Activated naive CD4-positive, alpha-beta T cell (primary cell): Measurements from ENCODE around the gene LIMCH1.
"Not testable (repeated sequence)": the region's sequence is repeated elsewhere in the genome, so short reads cannot be mapped to it uniquely, and the experiment has no call there.

ENCODE experiments used
- DNase-seq, 4 experiments: peaks; one replicate each; lab custom pipeline; 2025; lab: John Stamatoyannopoulos, UW

LIMCH1 gene

DNA sequence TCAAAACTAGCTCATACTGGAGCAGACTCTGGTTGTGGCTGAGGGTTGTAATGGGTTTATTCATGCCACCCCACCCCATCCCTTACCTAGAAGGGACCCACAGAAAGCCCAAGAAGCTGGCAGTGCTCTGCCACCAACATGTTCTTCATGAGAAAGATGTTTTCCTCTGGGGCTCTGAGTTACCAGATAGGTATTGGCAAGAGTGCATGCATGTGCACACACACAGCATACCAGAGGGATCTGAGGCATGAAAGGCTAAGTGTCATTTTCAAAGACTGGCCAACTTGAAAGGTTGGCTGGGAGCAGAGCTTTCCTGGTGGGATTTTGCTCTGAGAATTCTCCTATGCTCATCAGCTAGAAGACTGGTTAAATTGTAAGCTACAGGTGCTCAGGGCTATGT is 145.4 kb downstream of the LIMCH1 start:
- DNase-seq = no peak

- no peak for DNase-seq
These were observed 148.9 kb downstream of the LIMCH1 start for GRCh38 chr4:41686893-41687292.

DNA sequence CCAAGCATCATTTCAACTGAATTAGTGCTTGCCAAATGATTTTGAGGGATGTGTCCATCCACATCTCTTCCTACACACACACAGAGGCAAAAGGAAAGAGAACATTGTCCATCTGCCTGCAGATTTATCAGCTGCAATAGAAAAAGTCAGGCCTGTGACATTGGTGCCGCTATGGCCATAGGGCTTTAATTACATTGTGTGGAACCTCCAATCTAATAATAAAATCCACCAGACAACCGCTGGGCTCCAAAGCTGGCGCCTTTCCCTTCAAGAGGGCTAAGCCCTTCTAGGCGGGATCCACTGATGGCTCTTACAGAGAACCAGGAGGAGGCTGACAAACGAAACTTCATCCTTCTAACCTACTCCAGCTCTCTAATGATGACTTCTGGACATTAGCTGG is 150.0 kb downstream of the LIMCH1 start:
- no peak for DNase-seq

DNA sequence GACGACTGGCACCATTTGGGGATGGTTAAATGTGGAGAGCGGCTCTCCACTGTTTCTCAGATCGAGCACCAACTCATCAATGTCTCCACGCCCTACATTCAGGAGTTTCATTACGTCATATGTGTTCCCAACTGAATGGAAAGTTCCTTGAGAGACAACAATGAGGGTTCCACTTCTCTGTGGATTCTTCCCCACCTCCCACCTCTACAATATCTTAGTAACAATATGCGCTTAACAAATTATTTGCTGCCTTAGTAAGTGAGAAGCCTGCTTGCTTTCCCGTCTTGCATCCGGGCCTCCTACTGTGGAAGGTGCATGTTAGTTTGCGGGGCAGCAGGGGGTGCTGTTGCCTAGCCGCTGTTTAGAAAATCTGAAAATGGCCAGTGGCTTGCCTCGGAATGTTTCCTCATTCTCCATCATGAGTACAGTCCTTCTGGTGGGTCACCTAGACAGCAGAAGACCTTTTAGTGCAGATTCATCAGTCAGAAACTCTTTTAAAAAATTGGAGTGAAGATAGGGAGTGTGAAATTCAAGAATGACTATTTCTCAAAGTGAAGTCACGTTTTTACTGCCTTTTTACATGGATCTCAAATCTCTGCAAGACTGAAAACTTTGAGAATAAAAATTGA is 154.9 kb downstream of the LIMCH1 start:
- no peak for DNase-seq

DNA sequence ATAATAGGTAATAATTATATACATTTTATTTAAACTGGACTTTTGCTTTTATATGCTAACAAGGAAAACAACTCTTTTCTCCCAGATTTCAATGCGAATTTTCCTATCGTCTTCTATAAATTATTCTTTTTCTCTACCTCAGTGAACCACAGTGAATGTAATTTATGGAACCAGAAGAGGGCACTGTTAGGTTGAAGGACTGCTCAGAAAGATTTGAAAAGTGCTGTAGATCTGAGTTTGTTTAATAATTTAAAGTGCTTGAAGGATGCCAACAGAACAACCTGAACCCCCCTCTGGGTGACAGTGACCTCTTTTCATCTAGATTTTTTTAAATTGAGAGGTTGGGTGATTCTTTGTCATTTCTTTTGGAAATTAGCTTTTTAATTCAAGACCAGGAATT is 155.7 kb downstream of the LIMCH1 start:
- no peak for DNase-seq

DNA sequence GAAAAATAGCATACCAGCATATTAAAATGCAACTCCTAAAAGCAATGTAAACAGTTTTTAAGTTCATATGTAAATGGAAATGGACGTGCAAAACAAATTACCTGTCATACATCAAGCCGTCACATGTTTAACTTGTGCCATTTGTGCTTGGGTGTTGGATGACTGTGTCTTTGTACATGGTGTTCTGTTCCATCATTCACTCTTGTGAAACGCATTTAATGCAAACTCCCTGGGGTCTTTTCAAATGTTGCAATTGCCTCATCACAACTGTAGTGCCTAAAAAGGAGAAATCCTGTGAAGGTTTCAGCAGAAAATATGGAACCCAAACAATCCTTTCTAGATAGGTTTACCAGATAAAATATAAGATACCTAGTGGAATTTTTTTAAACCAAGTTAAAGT is 158.2 kb downstream of the LIMCH1 start:
- DNase-seq = no peak

GRCh38 chr4:41696763-41697162 is 158.8 kb downstream of the LIMCH1 start:
- no peak for DNase-seq

- DNase-seq = no peak
These were observed 164.0 kb downstream of the LIMCH1 start for GRCh38 chr4:41701983-41702382.

- no peak for DNase-seq
These were observed 164.8 kb downstream of the LIMCH1 start for GRCh38 chr4:41702770-41703169.

DNA sequence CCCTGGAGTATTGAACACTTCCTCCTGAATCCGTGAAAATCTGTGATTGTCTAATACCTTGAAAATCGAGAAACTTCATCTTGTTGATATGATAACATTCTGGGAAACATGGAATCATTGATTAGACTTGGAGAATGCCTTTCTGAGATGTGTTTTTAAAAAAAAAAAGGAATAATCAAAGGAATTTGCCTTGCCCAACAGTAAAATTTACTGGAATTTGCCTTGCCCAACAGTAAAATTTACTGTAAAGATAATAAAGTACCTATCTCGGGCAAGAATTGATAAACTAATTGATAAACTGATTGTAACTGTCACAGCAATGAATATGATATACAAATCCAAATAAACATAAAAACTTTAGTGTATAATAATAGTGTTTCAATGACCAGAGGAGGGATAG is 165.8 kb downstream of the LIMCH1 start:
- DNase-seq = no peak

DNA sequence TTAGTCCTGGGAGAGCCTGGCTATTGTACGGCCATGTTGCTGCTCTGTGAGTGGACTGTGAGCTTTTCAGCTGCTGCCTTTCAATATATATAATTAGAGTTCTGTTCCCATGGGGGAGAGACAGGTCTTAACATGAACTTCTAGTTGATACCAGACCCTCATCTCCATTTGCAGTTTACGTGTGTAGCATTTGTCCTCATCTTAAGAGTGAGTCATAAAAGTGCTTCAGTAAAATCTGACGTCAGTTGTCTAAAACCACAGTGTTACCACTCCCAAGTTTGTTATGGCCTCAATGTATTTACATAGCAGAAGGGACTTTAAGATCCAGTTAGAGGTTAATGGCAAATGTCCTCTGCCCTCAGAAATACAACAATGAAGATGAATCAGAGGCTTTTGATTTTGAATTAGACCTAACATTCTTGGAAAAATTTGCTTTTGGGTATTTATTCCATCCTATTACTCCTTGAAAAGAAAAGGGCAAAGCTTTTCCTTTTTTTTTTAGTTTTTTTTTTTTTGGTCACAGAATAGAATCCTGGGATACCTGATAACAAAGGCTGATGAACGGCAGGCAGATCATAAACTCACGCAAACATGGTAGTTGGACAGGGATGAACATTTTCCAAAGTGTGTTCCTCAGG is 172.0 kb downstream of the LIMCH1 start:
- DNase-seq = no peak

DNA sequence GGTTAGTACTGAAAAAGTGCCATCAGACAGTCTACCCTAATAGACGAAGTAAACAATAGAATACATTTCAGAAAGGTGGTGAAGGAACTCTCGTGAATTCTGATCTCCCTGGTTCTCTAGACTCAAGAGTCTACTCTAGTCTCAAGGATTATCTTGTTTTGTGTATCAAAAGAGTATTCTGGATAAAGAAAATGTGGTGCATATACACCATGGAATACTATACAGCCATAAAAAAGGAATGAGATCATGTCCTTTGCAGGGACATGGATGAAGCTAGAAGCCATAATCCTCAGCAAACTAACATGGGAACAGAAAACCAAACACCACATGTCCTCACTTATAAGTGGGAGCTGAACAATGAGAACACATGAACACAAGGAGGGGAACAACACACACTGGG is 173.7 kb downstream of the LIMCH1 start:
- not testable (repeated sequence) for DNase-seq

DNA sequence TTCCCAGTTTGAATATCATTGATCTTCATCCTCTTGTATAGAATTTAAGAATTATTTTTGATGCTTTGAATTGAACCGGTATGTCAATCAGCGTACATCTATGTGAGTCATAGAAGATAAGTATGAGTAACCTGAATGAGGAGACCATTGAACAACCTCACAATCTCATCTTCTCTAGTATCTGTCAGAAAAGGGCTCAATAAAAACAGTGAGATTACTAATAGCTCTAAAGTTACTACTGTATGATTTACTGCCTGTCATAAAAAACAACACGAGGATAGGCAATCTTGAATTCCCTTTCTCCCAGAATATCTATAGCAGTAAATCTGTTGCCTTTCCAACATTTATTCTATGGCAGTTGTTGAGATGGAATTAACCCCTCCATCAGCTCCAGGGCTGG is 174.5 kb downstream of the LIMCH1 start:
- no peak for DNase-seq

DNA sequence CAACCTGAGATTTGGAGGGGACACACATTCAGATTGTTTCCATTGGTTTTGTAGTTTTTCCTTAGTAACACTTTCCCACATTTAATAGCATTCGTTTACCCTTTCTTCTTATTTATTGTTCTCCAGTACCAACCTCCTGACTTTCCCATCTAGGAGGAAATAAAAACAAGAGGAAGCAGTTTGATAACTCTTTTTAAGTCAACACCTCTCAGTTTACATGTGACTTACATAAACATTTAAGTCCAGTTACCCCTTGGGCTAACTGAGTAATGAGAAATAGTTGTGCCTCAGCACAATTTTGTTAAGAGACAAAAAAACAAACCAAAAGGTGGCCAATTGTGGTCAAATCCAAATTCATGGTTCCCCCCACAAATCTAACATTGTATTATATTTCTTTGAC is 175.8 kb downstream of the LIMCH1 start:
- no peak for DNase-seq

DNA sequence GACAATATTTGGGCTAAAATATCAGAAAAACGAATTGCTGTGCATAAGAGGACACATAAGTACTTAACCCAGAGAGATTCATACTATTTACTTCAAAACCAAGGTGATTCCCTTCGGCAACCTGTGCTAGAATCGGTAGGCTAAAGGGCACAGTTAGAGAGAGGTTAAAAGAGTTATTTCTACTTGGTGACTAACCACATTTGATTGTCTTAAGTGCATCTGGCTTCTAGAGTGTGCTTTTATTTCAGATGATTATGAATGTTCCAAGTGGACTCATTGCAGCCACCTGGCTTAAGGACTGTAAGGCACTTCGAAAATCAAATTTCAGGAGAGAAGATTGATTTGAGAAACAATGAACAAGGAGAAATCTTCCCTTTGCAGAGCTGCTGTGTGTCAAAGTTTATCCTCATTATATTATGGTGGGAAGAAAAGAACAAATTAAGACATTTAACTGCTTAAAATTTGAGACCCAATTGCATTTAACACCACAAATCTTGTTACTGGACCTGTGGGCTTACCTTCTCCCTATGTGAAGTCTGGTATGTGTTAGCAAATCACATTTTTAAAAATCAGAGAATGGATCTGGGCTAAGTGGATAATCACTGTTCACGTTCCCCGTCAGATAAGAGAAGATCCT is 176.5 kb downstream of the LIMCH1 start:
- no peak for DNase-seq

DNA sequence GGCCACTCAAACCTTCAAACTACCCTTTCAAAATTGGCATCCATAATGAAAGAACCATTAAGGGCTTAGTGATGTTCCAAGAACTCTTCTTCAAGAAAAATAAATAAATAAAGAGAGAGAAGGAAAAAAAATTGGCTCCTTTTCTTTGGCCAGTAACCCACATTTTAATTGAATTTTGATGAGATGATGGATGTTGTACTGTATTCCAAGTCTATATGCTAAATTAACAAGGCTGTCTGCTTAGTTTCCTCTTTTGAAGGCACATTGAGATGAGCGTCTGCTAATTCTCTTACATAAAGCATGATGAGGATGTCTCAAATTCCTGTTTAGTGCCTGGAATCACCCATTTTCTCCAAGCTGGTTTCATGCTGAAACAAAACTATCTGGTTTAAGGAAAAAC is 177.2 kb downstream of the LIMCH1 start:
- DNase-seq = no peak

- DNase-seq = no peak
These were observed 180.9 kb downstream of the LIMCH1 start for GRCh38 chr4:41718907-41719306.

- DNase-seq = no peak
These were observed 181.5 kb downstream of the LIMCH1 start for GRCh38 chr4:41719417-41719816.

- DNase-seq = no peak
These were observed 184.2 kb downstream of the LIMCH1 start for GRCh38 chr4:41722181-41722580.

DNA sequence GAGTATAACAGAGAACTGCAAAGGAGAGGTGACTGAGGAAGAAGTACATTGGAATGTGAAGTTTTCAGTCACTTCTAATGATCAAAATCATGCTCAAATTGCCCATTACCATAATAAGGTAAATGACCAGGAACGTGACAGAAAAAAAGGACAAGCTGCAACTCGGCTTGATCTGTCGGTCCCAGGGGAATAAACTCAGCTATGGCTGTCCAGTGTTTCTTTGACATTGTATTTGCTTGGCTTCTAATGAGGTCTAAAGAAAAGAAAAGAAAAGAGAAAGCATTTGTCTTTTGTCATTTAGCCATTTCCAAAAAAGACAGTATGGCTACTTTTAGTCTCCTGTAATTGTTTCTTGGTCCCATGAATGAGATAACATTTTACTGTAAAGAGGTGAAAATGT is 185.3 kb downstream of the LIMCH1 start:
- DNase-seq = no peak

DNA sequence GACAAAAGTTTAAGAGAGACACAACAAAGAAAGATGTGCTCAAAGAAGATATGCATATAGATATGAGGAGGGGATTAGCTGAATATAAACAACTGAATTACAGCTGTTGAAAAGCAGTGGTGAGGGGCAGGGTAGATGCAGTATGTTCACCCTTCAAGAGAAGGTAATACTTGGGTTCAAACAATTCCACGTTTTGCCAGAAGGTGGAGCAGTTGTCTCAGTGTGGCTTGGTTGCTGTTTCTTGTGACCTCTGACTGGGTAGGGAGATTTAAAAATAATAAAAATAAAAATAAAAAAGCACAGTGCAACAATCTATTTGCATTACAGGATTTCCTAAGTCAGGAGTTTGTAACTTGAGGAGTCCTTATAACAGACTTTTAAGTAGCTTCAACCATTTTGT is 187.3 kb downstream of the LIMCH1 start:
- no peak for DNase-seq

DNA sequence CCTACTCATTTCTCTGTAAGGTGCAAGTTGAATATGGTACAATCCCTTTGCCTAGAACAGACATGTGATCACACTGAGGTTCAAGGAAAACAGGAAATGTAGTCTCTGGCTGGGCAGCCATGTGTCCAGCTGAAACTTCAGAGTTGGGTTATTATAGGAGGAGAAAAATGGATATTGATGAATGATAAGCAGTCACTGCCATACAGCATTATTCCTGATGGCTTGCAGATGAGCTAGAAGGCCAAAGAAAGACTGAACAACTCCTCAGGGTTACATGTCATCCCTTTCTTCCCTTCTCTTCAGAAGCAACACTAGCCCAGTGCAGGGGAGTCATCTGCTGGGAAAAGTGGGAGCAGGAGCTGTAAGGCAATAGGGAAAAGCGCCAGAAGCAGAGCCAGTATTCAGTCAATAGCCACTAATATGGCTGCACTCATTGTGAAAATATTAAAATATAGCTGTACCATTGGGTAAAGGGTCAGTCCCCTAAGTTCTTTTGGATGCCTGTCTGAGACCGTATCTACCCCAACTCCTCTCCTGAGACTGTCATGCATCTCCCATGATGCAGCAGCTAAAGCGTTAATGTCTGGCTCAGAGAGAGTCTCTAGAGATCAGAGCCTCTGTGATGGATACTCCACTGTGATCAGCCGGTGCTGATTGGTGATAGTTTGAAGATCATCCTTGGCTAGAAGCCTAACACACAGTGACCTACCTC is 190.1 kb downstream of the LIMCH1 start:
- no peak for DNase-seq

- DNase-seq = no peak
These were observed 190.6 kb downstream of the LIMCH1 start for GRCh38 chr4:41728573-41728913.
